GM19193 (cell line): ENCODE results near the gene SFMBT1.

Source experiments
- POLR2A ChIP-seq: IDR thresholded peaks from 4 replicates; pipeline ENCODE4 v1.6.1; 2011; ENCODE audit not compliant: insufficient read depth, insufficient read length; ENCODE audit errors: extremely low read depth

Gene SFMBT1

GRCh38 chr3:53030619-53031449 is 15.0 kb downstream of the SFMBT1 start:
- no peak for TF ChIP-seq POLR2A

- no peak for TF ChIP-seq POLR2A
Observed at GRCh38 chr3:53028641-53029040, 17.2 kb downstream of the SFMBT1 start.

GRCh38 chr3:53027254-53027844 is 18.5 kb downstream of the SFMBT1 start:
- no peak for TF ChIP-seq POLR2A

GRCh38 chr3:53026382-53027162 is 19.3 kb downstream of the SFMBT1 start:
- no peak for TF ChIP-seq POLR2A

- TF ChIP-seq POLR2A, result no peak
Observed at GRCh38 chr3:53024315-53024714, 21.6 kb downstream of the SFMBT1 start.

GRCh38 chr3:53023072-53023823 is 22.6 kb downstream of the SFMBT1 start:
- TF ChIP-seq POLR2A, result no peak

GRCh38 chr3:53022647-53023046 is 23.2 kb downstream of the SFMBT1 start:
- no peak for TF ChIP-seq POLR2A

GRCh38 chr3:53016236-53016635 is 29.6 kb downstream of the SFMBT1 start:
- TF ChIP-seq POLR2A, result no peak

GRCh38 chr3:53011324-53011723 is 34.5 kb downstream of the SFMBT1 start:
- TF ChIP-seq POLR2A, result no peak

- TF ChIP-seq POLR2A, result no peak
Observed at GRCh38 chr3:53009826-53010539, 35.9 kb downstream of the SFMBT1 start.

GRCh38 chr3:53008932-53009331 is 36.9 kb downstream of the SFMBT1 start:
- TF ChIP-seq POLR2A, result no peak

GRCh38 chr3:53005854-53006513 is 39.9 kb downstream of the SFMBT1 start:
- no peak for TF ChIP-seq POLR2A

- no peak for TF ChIP-seq POLR2A
Observed at GRCh38 chr3:53005338-53005737, 40.5 kb downstream of the SFMBT1 start.

GRCh38 chr3:53003320-53003719 is 42.6 kb downstream of the SFMBT1 start:
- TF ChIP-seq POLR2A, result no peak
